IPS DF 6.9 (cell line): ENCODE results near the gene ENPP3.
"Not testable (repeated sequence)": the region's sequence is repeated elsewhere in the genome, so short reads cannot be mapped to it uniquely, and the experiment has no call there.

Experiments used
- DNase-seq: peaks from one replicate; pipeline ENCODE4 v3.0.0-alpha.2; 2013; ENCODE audit warnings: low read depth, low spot score
- H3K27ac ChIP-seq: one replicate; pipeline ENCODE4 v1.5.1; 2013; ENCODE audit warnings: low read length, control low read depth
- H3K27me3 ChIP-seq: 2 replicates; pipeline ENCODE4 v1.6.1; 2013; ENCODE audit warnings: mild to moderate bottlenecking, low read length; ENCODE audit not compliant: control insufficient read depth, insufficient read depth
- H3K36me3 ChIP-seq: 2 replicates; pipeline ENCODE4 v1.6.1; 2013; ENCODE audit warnings: low read length; ENCODE audit not compliant: control insufficient read depth, insufficient read depth
- H3K4me1 ChIP-seq: 2 replicates; pipeline ENCODE4 v1.6.1; 2013; ENCODE audit warnings: low read length; ENCODE audit not compliant: control insufficient read depth, insufficient read depth
- H3K4me3 ChIP-seq: 2 replicates; pipeline ENCODE4 v1.5.1; 2013; ENCODE audit warnings: mild to moderate bottlenecking, low read length
- H3K9me3 ChIP-seq: 2 replicates; pipeline ENCODE4 v1.6.1; 2013; ENCODE audit warnings: low read length, inconsistent platforms; ENCODE audit not compliant: control insufficient read depth, insufficient read depth
- WGBS: extraction: QIAGEN DNeasy Blood & Tissue Kit; methylation state at CpG from one replicate; pipeline ENCODE4 v1.1.7; 2013; ENCODE audit warnings: mixed read lengths, missing lambda C conversion rate; ENCODE audit not compliant: insufficient read length, insufficient coverage; 5-methylcytosine and 5-hydroxymethylcytosine counted together

The ENPP3 gene

GRCh38 chr6:131751012-131751715 is 114.1 kb downstream of the ENPP3 start:
- DNase-seq, H3K4me3 ChIP-seq, H3K4me1 ChIP-seq, H3K36me3 ChIP-seq, H3K9me3 ChIP-seq, H3K27me3 ChIP-seq, H3K27ac ChIP-seq: not testable (repeated sequence)
- WGBS, result no CpG with 5 or more reads among the region's 10 CpGs

- no peaks in the 10 kb centered on the region for H3K36me3 ChIP-seq
- no peaks in the 10 kb centered on the region for H3K9me3 ChIP-seq
- no peak overlapping the region for H3K27ac ChIP-seq
- no peaks in the 10 kb centered on the region for H3K27me3 ChIP-seq
- no peak for DNase-seq
- H3K4me3 ChIP-seq, result no peak overlapping the region
- no CpG with 5 or more reads among the region's 1 CpG for WGBS
- H3K4me1 ChIP-seq, result no peaks in the 10 kb centered on the region
These were observed 117.0 kb downstream of the ENPP3 start for GRCh38 chr6:131754088-131754487.

- Histone ChIP-seq H3K9me3 (no peaks in the 10 kb centered on the region), H3K36me3 (no peaks in the 10 kb centered on the region), H3K27me3 (no peaks in the 10 kb centered on the region), H3K27ac (no peak overlapping the region), H3K4me3 (no peak overlapping the region), H3K4me1 (no peaks in the 10 kb centered on the region)
- DNase-seq, result no peak
- WGBS, result no CpG with 5 or more reads among the region's 9 CpGs
These were observed 117.8 kb downstream of the ENPP3 start for GRCh38 chr6:131754715-131755567.

GRCh38 chr6:131755597-131755996 is 118.5 kb downstream of the ENPP3 start:
- no peaks in the 10 kb centered on the region for H3K27me3 ChIP-seq
- no peaks in the 10 kb centered on the region for H3K36me3 ChIP-seq
- DNase-seq, result no peak
- H3K4me3 ChIP-seq, result no peak overlapping the region
- no peak overlapping the region for H3K27ac ChIP-seq
- no peaks in the 10 kb centered on the region for H3K9me3 ChIP-seq
- no CpG with 5 or more reads among the region's 3 CpGs for WGBS
- no peaks in the 10 kb centered on the region for H3K4me1 ChIP-seq

- Histone ChIP-seq H3K4me1 (no peaks in the 10 kb centered on the region), H3K27me3 (no peaks in the 10 kb centered on the region), H3K27ac (no peak overlapping the region), H3K9me3 (no peaks in the 10 kb centered on the region), H3K4me3 (no peak overlapping the region), H3K36me3 (no peaks in the 10 kb centered on the region)
- DNase-seq, result no peak
- WGBS, result no CpG with 5 or more reads among the region's 2 CpGs
These were observed 118.9 kb downstream of the ENPP3 start for GRCh38 chr6:131756039-131756438.

GRCh38 chr6:131758920-131759319 is 121.8 kb downstream of the ENPP3 start:
- Histone ChIP-seq H3K36me3 (no peaks in the 10 kb centered on the region), H3K4me3 (no peak overlapping the region), H3K27me3 (no peaks in the 10 kb centered on the region), H3K9me3 (no peaks in the 10 kb centered on the region), H3K4me1 (no peaks in the 10 kb centered on the region), H3K27ac (no peak overlapping the region)
- DNase-seq, result no peak
- WGBS, result no CpG with 5 or more reads among the region's 4 CpGs

- Histone ChIP-seq H3K4me3 (no peak overlapping the region), H3K36me3 (no peaks in the 10 kb centered on the region), H3K9me3 (no peaks in the 10 kb centered on the region), H3K4me1 (no peaks in the 10 kb centered on the region), H3K27me3 (no peaks in the 10 kb centered on the region), H3K27ac (no peak overlapping the region)
- no peak for DNase-seq
- no CpG with 5 or more reads among the region's 6 CpGs for WGBS
These were observed 124.1 kb downstream of the ENPP3 start for GRCh38 chr6:131761060-131761761.

- H3K9me3 ChIP-seq, result no peaks in the 10 kb centered on the region
- no peaks in the 10 kb centered on the region for H3K36me3 ChIP-seq
- H3K27me3 ChIP-seq, result no peaks in the 10 kb centered on the region
- no CpG with 5 or more reads among the region's 1 CpG for WGBS
- H3K4me1 ChIP-seq, result no peaks in the 10 kb centered on the region
- DNase-seq, result no peak
- no peak overlapping the region for H3K27ac ChIP-seq
- H3K4me3 ChIP-seq, result no peak overlapping the region
These were observed 124.6 kb downstream of the ENPP3 start for GRCh38 chr6:131761762-131762067.

- Histone ChIP-seq H3K27me3 (no peaks in the 10 kb centered on the region), H3K4me3 (no peak overlapping the region), H3K9me3 (no peaks in the 10 kb centered on the region), H3K36me3 (no peaks in the 10 kb centered on the region), H3K4me1 (no peaks in the 10 kb centered on the region), H3K27ac (no peak overlapping the region)
- WGBS, result no CpG with 5 or more reads among the region's 2 CpGs
- DNase-seq, result no peak
These were observed 125.9 kb downstream of the ENPP3 start for GRCh38 chr6:131762984-131763383.

GRCh38 chr6:131763749-131764148 is 126.6 kb downstream of the ENPP3 start:
- DNase-seq, result no peak
- no peak overlapping the region for H3K4me3 ChIP-seq
- no peaks in the 10 kb centered on the region for H3K36me3 ChIP-seq
- no peaks in the 10 kb centered on the region for H3K4me1 ChIP-seq
- H3K27me3 ChIP-seq, result no peaks in the 10 kb centered on the region
- H3K27ac ChIP-seq, result no peak overlapping the region
- no CpG with 5 or more reads among the region's 1 CpG for WGBS
- H3K9me3 ChIP-seq, result no peaks in the 10 kb centered on the region
